ENCODE data around the gene SGMS1.

DNA sequence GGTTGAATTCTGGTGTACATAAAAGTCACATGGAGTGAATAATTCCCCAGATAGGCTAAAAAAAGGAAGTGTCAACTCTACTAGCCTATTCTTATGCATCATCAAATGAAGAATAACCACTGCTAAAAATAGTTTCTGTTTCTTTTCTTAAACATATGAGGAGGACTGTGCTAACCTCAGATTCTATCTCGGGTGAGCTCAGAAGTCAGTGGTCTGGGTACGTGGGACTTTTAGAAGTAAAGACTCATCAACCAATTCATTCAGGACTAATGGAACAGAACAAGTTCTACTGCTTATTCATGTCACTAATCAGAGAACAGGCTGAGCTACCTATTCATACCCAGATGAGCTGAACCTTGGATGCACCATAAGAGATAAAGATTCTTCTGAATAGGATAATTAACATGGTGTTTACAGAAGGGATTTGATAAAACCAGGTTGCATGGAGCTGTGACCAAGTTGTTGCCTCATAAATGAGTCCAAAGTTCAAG is 362.9 kb downstream of the SGMS1 start:
- TF ChIP-seq, protein P1, sequence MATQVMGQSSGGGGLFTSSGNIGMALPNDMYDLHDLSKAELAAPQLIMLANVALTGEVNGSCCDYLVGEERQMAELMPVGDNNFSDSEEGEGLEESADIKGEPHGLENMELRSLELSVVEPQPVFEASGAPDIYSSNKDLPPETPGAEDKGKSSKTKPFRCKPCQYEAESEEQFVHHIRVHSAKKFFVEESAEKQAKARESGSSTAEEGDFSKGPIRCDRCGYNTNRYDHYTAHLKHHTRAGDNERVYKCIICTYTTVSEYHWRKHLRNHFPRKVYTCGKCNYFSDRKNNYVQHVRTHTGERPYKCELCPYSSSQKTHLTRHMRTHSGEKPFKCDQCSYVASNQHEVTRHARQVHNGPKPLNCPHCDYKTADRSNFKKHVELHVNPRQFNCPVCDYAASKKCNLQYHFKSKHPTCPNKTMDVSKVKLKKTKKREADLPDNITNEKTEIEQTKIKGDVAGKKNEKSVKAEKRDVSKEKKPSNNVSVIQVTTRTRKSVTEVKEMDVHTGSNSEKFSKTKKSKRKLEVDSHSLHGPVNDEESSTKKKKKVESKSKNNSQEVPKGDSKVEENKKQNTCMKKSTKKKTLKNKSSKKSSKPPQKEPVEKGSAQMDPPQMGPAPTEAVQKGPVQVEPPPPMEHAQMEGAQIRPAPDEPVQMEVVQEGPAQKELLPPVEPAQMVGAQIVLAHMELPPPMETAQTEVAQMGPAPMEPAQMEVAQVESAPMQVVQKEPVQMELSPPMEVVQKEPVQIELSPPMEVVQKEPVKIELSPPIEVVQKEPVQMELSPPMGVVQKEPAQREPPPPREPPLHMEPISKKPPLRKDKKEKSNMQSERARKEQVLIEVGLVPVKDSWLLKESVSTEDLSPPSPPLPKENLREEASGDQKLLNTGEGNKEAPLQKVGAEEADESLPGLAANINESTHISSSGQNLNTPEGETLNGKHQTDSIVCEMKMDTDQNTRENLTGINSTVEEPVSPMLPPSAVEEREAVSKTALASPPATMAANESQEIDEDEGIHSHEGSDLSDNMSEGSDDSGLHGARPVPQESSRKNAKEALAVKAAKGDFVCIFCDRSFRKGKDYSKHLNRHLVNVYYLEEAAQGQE (IDR thresholded peaks at IDR 0.05; ENCODE audit: insufficient read depth in 1 of 2, low read depth in 2 of 2, low read length in 2 of 2) = no peak
- TF ChIP-seq FOXP2 (optimal IDR thresholded peaks at IDR 0.05; ENCODE audit: borderline replicate concordance, extremely low read depth, extremely low read length, insufficient read depth) (no peak), POLR2AphosphoS5 (IDR thresholded peaks at IDR 0.05; ENCODE audit: low read depth, low read length) (no peak), TAF1 (IDR thresholded peaks at IDR 0.05; ENCODE audit: borderline replicate concordance, insufficient read depth, low read length) (no peak), SIN3A (IDR thresholded peaks at IDR 0.05; ENCODE audit: borderline replicate concordance, insufficient read depth, low read length) (no peak)
